Measurements from ENCODE around the gene OR5L1.

- TF ChIP-seq CTCF (conservative IDR thresholded peaks at IDR 0.05) (no peak), ZFX (IDR thresholded peaks at IDR 0.05) (no peak)
These were observed 8.2 kb downstream of the OR5L1 start, which contains the start of gene OR5D18 for GRCh38 chr11:55819330-55819729.

Measured in C4-2B (cell line).